Coronary artery (tissue), 2 donors: ENCODE measurements around the gene PIGU.

Source experiments
- DNase-seq: peaks from one replicate; pipeline ENCODE4 v3.0.0-alpha.2; 2017; ENCODE audit warnings: low spot score
- H3K27ac ChIP-seq, 2 donors: fragments of 200-600 bp; sonication (generic); one replicate each; pipeline ENCODE4 v1.5.1; 2016 to 2019
- H3K4me3 ChIP-seq: fragments of 200-600 bp; sonication (generic); 2 replicates; pipeline ENCODE4 v1.5.1; 2016; ENCODE audit warnings: mild to moderate bottlenecking, moderate library complexity
- CTCF ChIP-seq: fragments of 200-600 bp; sonication (generic); IDR thresholded peaks from one replicate; pipeline ENCODE4 v1.5.1; 2019; ENCODE audit warnings: antibody characterized with exemption

The PIGU gene

GRCh38 chr20:34569598-34569997, 107.3 kb downstream of the PIGU start:
- TF ChIP-seq CTCF = no peak
- Histone ChIP-seq H3K4me3 (no peak overlapping the region), H3K27ac (no peak overlapping the region)
- no peak for DNase-seq

GRCh38 chr20:34567892-34568865, 108.7 kb downstream of the PIGU start:
- TF ChIP-seq CTCF = no peak
- no peak overlapping the region for H3K27ac ChIP-seq
- DNase-seq = no peak
- no peak overlapping the region for H3K4me3 ChIP-seq

DNA sequence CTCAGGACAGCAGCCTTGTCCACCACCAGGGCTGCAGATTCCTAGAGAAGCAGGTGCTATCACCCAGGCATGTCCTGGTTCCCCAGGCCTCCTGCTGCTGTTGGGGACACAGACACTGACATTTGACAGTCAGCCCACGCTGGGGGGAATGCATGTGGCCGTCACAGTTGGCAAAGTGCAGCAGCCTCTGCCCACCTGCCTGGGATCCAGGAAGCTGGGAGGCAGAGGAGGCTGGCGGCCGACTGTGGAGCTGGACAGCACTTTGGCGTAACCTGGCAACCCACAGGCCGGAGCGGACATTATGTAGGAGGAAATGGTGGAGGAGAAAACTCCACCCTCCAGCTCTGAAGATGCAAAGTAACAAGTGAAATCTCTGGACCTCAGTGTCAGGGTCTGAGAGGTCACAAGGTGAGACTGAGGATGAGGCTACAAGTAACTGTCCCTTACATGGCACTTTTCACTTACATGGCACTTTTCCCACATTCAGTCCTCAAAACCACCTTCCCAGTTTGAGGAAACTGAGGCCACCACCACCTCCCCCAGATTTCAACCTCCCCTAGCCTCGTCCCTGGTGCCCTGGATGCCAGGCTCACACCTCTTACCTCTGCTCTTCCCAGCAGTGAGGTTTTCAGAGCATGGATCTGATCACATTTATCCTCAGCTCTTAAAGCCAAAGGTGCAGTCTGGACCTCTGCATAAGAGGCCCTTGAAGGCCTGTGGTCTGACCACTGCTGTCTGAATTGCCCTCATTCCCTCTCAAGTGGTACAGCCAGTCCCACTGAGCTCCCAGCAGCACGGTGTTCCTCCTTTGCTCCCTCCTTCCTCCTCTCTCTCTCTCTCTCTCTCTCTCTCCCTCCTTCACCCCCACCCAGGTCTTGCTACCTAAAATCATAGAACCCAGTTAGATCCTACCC, 109.7 kb downstream of the PIGU start:
- no peak overlapping the region for H3K27ac ChIP-seq
- DNase-seq = no peak

DNA sequence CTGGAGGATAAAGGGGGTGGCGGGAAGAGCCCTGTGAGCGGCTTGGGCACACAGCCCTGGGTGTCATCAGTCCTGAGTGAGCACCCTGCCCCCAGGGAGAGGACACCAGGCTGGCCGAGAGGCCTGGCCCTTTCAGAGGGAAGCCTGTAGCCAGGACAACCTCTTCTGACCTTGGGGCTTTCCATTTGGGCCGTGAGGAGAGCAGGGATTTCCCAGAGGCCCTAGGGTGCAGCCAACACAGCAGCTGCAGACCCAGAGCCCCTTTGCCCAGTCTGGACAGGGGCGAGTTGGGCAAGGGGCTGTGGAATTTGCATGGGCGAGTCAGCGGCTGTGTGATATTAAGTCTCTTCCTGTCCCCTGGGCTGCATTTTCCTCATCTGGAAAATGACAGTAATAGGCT, 112.1 kb downstream of the PIGU start:
- H3K4me3 ChIP-seq = no peak overlapping the region
- no peak for DNase-seq
- TF ChIP-seq CTCF = no peak
- H3K27ac ChIP-seq = no peak overlapping the region

More for the DNA sequence above, 109.7 kb downstream of the PIGU start:
- no peak for TF ChIP-seq CTCF
- no peak overlapping the region for H3K4me3 ChIP-seq

DNA sequence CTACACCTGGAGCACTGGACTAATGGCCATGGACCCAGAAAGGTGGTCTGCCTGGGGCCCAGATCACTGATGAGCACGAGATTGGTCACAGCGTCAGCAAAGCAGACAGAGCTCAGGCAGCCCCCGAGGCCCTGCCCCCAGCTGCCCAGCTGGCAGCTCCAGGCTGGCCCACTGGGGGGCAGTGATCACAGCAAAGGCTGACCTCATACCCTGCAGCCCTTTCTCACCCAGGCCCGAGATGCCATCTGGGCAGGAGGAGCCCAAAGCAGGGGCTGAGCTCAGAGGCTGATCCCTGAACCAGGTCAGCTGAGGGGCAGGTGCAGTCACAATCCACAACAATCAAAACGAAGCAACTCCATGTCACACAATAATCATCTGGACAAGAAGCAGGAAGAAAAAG, 114.3 kb downstream of the PIGU start:
- Histone ChIP-seq H3K4me3 (no peak overlapping the region), H3K27ac (no peak overlapping the region)
- no peak for DNase-seq
- TF ChIP-seq CTCF = no peak

DNA sequence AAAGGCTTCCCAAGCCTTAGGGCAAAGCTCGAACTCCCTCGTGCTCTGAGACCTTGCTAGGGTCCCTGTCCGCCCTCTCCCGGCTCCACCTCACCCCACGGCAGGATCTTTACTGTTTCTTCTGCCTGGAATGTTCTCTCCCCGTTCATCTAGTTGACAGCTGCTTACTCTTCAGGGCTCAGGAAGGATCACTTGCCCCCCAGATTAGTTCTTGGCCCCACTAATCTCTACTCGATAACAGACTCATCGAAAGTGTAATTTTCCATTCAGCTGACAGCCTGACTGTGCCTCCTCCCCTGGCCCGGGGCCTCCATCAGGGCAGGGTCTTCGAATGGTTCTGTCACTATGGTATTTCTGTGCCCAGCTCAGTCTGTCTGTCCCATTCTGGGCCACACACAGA, 115.2 kb downstream of the PIGU start:
- H3K27ac ChIP-seq = peak overlapping the region in 1 of 2 donors; percentile 17
- no peak for TF ChIP-seq CTCF
- no peak for DNase-seq
- H3K4me3 ChIP-seq = no peak overlapping the region
